HepG2 (cell line): ENCODE results near the gene CLASP1.

ENCODE experiments used
- IKZF1 ChIP-seq: fragments of 450-650 bp; IDR thresholded peaks from 2 replicates; pipeline ENCODE4 v1.7.1; 2016
- NBN ChIP-seq: fragments of 450-650 bp; conservative IDR thresholded peaks from 2 replicates; pipeline ENCODE4 v1.6.1; 2017
- POLR2A ChIP-seq, 2 experiments: IDR thresholded peaks; 2 replicates each; pipeline ENCODE4 v1.6.1; 2011; ENCODE audit warnings: low read depth in 2 of 2, low read length in 2 of 2, mild to moderate bottlenecking in 1 of 2, moderate library complexity in 1 of 2; ENCODE audit not compliant: insufficient read depth in 1 of 2
- SP2 ChIP-seq: sonication (generic); formaldehyde crosslinking; IDR thresholded peaks from 2 replicates; pipeline ENCODE4 v1.5.1; 2020; ENCODE audit warnings: mild to moderate bottlenecking, missing genetic modification reagents
- TARDBP ChIP-seq: sonication (generic); formaldehyde crosslinking; IDR thresholded peaks from 2 replicates; pipeline ENCODE4 v1.8.0; 2022; ENCODE audit warnings: mild to moderate bottlenecking, missing genetic modification reagents
- ZBTB1 ChIP-seq: sonication (generic); formaldehyde crosslinking; IDR thresholded peaks from 2 replicates; pipeline ENCODE4 v1.4.0; 2020; ENCODE audit warnings: missing genetic modification reagents, borderline replicate concordance
- ZNF367 ChIP-seq: sonication (generic); formaldehyde crosslinking; IDR thresholded peaks from 2 replicates; pipeline ENCODE4 v1.4.0; 2020; ENCODE audit warnings: missing genetic modification reagents, borderline replicate concordance

DNA sequence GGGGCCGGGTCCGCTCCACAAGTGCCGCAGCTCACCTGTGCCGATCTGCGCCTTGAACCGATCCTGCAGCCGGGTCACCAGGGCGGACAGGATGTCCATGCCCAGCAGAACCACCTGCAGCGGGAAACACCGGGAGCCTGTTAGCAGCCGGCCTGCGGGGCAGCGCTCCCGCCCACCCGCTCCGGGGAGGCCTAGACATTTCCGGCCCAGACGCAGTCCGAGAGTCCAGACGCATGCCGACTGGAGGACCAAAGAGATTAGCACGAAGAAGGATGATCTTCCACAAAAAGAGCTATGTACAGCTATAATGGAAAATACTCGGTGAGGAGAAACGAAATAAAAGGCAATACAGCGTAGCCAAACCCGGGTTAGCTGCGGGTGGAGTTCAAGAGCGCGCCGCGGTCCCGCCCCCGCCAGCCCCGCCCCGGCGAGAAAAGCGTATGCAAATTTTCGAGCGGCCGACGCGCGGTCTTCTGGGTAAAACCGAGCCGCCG is 119.0 kb downstream of the CLASP1 start:
- TF ChIP-seq ZNF367 (no peak), POLR2A (IDR thresholded peaks at IDR 0.05; ENCODE audit: insufficient read depth in 1 of 2, low read depth in 2 of 2, low read length in 2 of 2) (peak in 1 of 2 experiments; percentile 63; a peak in 2 of 4 replicates), IKZF1 (no peak), SP2 (CRISPR knock-in tag) (peak; percentile 46), NBN (no peak), ZBTB1 (no peak), TARDBP (peak; percentile 58; the same call in 1 of the 2 replicates)
